SK-N-SH treated with all-trans-retinoic acid at 6 μM for 48 hours (cell line): Measurements from ENCODE around the gene ATP6V0E2.

Source experiments
- ATAC-seq: fragments of 200-7000 bp; cut with Tn5 transposase; 3 replicates; pipeline ENCODE4 v1.9.1; 2020; ENCODE audit warnings: mild to moderate bottlenecking, moderate library complexity
- ARNTL ChIP-seq: fragments of 450-650 bp; formaldehyde crosslinking; IDR thresholded peaks from 2 replicates; pipeline ENCODE4 v1.5.0; 2020; ENCODE audit warnings: low read depth, mild to moderate bottlenecking, moderate library complexity, borderline replicate concordance
- BACH2 ChIP-seq: fragments of 250-450 bp; sonication (Bioruptor Pico); IDR thresholded peaks from 2 replicates; pipeline ENCODE4 v1.9.0; 2021; ENCODE audit warnings: mild to moderate bottlenecking, borderline replicate concordance
- CREB5 ChIP-seq: fragments of 250-450 bp; sonication (Bioruptor Pico); IDR thresholded peaks from 2 replicates; pipeline ENCODE4 v1.5.1; 2020; ENCODE audit warnings: low read depth, mild to moderate bottlenecking, moderate library complexity
- ESRRG ChIP-seq: fragments of 250-450 bp; sonication (Bioruptor Pico); IDR thresholded peaks from 2 replicates; pipeline ENCODE4 v1.6.1; 2021; ENCODE audit warnings: mild to moderate bottlenecking
- GLIS3 ChIP-seq: fragments of 250-450 bp; sonication (Bioruptor Pico); IDR thresholded peaks from 2 replicates; pipeline ENCODE4 v1.5.0; 2020; ENCODE audit warnings: mild to moderate bottlenecking, moderate library complexity
- ISL1 ChIP-seq: fragments of 250-450 bp; sonication (Bioruptor Pico); IDR thresholded peaks from 2 replicates; pipeline ENCODE4 v2.1.2; 2022; ENCODE audit warnings: mild to moderate bottlenecking, moderate library complexity
- OSR1 ChIP-seq: fragments of 250-450 bp; sonication (Bioruptor Pico); IDR thresholded peaks from 2 replicates; pipeline ENCODE4 v1.8.0; 2022; ENCODE audit warnings: moderate library complexity, mild to moderate bottlenecking, inconsistent platforms
- PATZ1 ChIP-seq: fragments of 250-450 bp; sonication (Bioruptor Pico); IDR thresholded peaks from 2 replicates; pipeline ENCODE4 v1.8.0; 2020; ENCODE audit warnings: mild to moderate bottlenecking, moderate library complexity, borderline replicate concordance
- POU6F1 ChIP-seq: fragments of 250-450 bp; sonication (Bioruptor Pico); IDR thresholded peaks from 2 replicates; pipeline ENCODE4 v1.8.0; 2021; ENCODE audit warnings: low read depth, mild to moderate bottlenecking, moderate library complexity, borderline replicate concordance
- PPARA ChIP-seq: fragments of 250-450 bp; sonication (Bioruptor Pico); IDR thresholded peaks from 2 replicates; pipeline ENCODE4 v1.5.0; 2020; ENCODE audit warnings: mild to moderate bottlenecking, borderline replicate concordance
- RARB ChIP-seq: fragments of 250-450 bp; sonication (Bioruptor Pico); IDR thresholded peaks from 2 replicates; pipeline ENCODE4 v1.8.0; 2021; ENCODE audit warnings: mild to moderate bottlenecking, moderate library complexity
- SNAI2 ChIP-seq: fragments of 250-450 bp; sonication (Bioruptor Pico); IDR thresholded peaks from 2 replicates; pipeline ENCODE4 v1.5.0; 2020; ENCODE audit warnings: mild to moderate bottlenecking, moderate library complexity
- TCF4 ChIP-seq: fragments of 250-450 bp; sonication (Bioruptor Pico); IDR thresholded peaks from 2 replicates; pipeline ENCODE4 v1.8.0; 2021; ENCODE audit warnings: mild to moderate bottlenecking, moderate library complexity, borderline replicate concordance
- TOX ChIP-seq: fragments of 250-450 bp; sonication (Bioruptor Pico); IDR thresholded peaks from 2 replicates; pipeline ENCODE4 v1.8.0; 2021; ENCODE audit warnings: mild to moderate bottlenecking, moderate library complexity, borderline replicate concordance
- ZC3H10 ChIP-seq: fragments of 250-450 bp; sonication (Bioruptor Pico); IDR thresholded peaks from 2 replicates; pipeline ENCODE4 v1.5.1; 2021; ENCODE audit warnings: mild to moderate bottlenecking, moderate library complexity
- ZFP3 ChIP-seq: fragments of 250-450 bp; sonication (Bioruptor Pico); IDR thresholded peaks from 2 replicates; pipeline ENCODE4 v1.5.0; 2020; ENCODE audit warnings: mild to moderate bottlenecking, moderate library complexity
- ZFP30 ChIP-seq: fragments of 450-650 bp; formaldehyde crosslinking; IDR thresholded peaks from 2 replicates; pipeline ENCODE4 v1.5.0; 2022; ENCODE audit warnings: mild to moderate bottlenecking, moderate library complexity
- ZNF565 ChIP-seq: fragments of 450-650 bp; formaldehyde crosslinking; conservative IDR thresholded peaks from 2 replicates; pipeline ENCODE4 v1.5.0; 2020; ENCODE audit warnings: low read depth, mild to moderate bottlenecking, moderate library complexity
- ZNF70 ChIP-seq: fragments of 450-650 bp; formaldehyde crosslinking; IDR thresholded peaks from 2 replicates; pipeline ENCODE4 v1.5.0; 2020; ENCODE audit warnings: mild to moderate bottlenecking, moderate library complexity
- TF ChIP-seq, protein P1 (sequence below): fragments of 250-450 bp; sonication (Bioruptor Pico); IDR thresholded peaks from 2 replicates; pipeline ENCODE4 v1.5.0; 2020; ENCODE audit warnings: mild to moderate bottlenecking, moderate library complexity

The ATP6V0E2 gene

GRCh38 chr7:149849174-149849573 lies 24.6 kb upstream of the ATP6V0E2 start:
- 0 out of 3 replicates have a peak, but pooled peaks have one; percentile 20 for ATAC-seq

GRCh38 chr7:149850007-149850594 lies 23.7 kb upstream of the ATP6V0E2 start:
- no peak for ATAC-seq

More at GRCh38 chr7:149849174-149849573, 24.6 kb upstream of the ATP6V0E2 start:
- TF ChIP-seq TOX (CRISPR knock-in tag) (no peak), GLIS3 (CRISPR knock-in tag) (no peak), ZFP3 (CRISPR knock-in tag) (no peak), ZFP30 (CRISPR knock-in tag) (no peak), PATZ1 (CRISPR knock-in tag) (no peak), ARNTL (no peak), BACH2 (CRISPR knock-in tag) (no peak), ESRRG (no peak), CREB5 (CRISPR knock-in tag) (no peak), POU6F1 (no peak), OSR1 (CRISPR knock-in tag) (no peak), PPARA (CRISPR knock-in tag) (no peak), ZC3H10 (CRISPR knock-in tag) (no peak), ZNF70 (CRISPR knock-in tag) (no peak), TCF4 (CRISPR knock-in tag) (no peak)

DNA sequence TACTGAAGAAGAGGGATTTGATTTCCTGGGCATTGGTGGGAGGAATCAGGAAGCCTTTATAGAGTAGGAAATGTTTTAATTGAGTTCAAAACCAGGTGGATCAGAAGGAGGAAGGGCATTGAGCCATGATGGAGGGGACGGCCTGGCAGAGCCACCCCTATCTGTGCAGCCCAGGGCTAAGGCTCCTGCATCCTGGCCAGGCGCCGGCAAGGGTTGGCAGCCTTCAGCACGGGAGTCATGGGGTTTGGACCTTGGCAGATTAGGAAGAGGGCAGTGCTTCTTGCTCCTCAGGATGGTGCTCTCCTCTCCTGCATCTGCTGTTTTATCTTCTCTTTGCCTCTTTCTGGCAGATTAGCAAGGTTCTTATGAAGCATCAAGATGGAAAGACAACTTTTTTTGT lies 23.1 kb upstream of the ATP6V0E2 start:
- no peak for TF ChIP-seq TOX (CRISPR knock-in tag)
- TF ChIP-seq POU6F1, result no peak
- TF ChIP-seq ESRRG, result no peak
- no peak for TF ChIP-seq ZNF70 (CRISPR knock-in tag)
- no peak for TF ChIP-seq ZNF565 (CRISPR knock-in tag)
- TF ChIP-seq OSR1 (CRISPR knock-in tag), result no peak
- TF ChIP-seq ISL1 (CRISPR knock-in tag), result no peak
- TF ChIP-seq CREB5 (CRISPR knock-in tag), result no peak
- no peak for TF ChIP-seq ZC3H10 (CRISPR knock-in tag)
- no peak for TF ChIP-seq GLIS3 (CRISPR knock-in tag)
- no peak for TF ChIP-seq BACH2 (CRISPR knock-in tag)
- no peak for TF ChIP-seq SNAI2 (CRISPR knock-in tag)
- no peak for TF ChIP-seq PPARA (CRISPR knock-in tag)
- TF ChIP-seq, protein P1, sequence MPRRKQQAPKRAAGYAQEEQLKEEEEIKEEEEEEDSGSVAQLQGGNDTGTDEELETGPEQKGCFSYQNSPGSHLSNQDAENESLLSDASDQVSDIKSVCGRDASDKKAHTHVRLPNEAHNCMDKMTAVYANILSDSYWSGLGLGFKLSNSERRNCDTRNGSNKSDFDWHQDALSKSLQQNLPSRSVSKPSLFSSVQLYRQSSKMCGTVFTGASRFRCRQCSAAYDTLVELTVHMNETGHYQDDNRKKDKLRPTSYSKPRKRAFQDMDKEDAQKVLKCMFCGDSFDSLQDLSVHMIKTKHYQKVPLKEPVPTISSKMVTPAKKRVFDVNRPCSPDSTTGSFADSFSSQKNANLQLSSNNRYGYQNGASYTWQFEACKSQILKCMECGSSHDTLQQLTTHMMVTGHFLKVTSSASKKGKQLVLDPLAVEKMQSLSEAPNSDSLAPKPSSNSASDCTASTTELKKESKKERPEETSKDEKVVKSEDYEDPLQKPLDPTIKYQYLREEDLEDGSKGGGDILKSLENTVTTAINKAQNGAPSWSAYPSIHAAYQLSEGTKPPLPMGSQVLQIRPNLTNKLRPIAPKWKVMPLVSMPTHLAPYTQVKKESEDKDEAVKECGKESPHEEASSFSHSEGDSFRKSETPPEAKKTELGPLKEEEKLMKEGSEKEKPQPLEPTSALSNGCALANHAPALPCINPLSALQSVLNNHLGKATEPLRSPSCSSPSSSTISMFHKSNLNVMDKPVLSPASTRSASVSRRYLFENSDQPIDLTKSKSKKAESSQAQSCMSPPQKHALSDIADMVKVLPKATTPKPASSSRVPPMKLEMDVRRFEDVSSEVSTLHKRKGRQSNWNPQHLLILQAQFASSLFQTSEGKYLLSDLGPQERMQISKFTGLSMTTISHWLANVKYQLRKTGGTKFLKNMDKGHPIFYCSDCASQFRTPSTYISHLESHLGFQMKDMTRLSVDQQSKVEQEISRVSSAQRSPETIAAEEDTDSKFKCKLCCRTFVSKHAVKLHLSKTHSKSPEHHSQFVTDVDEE (CRISPR knock-in tag), result no peak
- no peak for TF ChIP-seq TCF4 (CRISPR knock-in tag)
- TF ChIP-seq RARB (CRISPR knock-in tag), result no peak
- TF ChIP-seq, all 23 proteins: peak for 0
- no peak for ATAC-seq

More at GRCh38 chr7:149850007-149850594, 23.7 kb upstream of the ATP6V0E2 start:
- TF ChIP-seq OSR1 (CRISPR knock-in tag) (no peak), SNAI2 (CRISPR knock-in tag) (no peak), RARB (CRISPR knock-in tag) (no peak)
